ENCODE results near the gene PGA3. TPM values are rescaled to one million over a fixed set of nuclear protein-coding genes. Genes with fewer than 3 reads are reported as not detected.
"Not testable (repeated sequence)": the region's sequence is repeated elsewhere in the genome, so short reads cannot be mapped to it uniquely, and the experiment has no call there.

The PGA3 gene
- total and polyA plus RNA-seq, 2 of the 8 experiments (the other 6 are each of a cell fraction or from before 2014, with no cell fraction given) = not detected

GRCh38 chr11:61207636-61208310 is 4.5 kb downstream of the PGA3 start:
- H4K5ac ChIP-seq (ENCODE audit: insufficient read length, low read depth, low read length); H3K79me2 ChIP-seq (ENCODE audit: control insufficient read depth in 1 of 2, insufficient read depth in 2 of 2, low read length in 2 of 2); H2AFZ ChIP-seq (ENCODE audit: low read length); H3K4me1 ChIP-seq (replicated peaks in 1 of 4; ENCODE audit: control insufficient read depth in 3 of 4, insufficient read depth in 4 of 4, low read length in 3 of 4); H3K27ac ChIP-seq (ENCODE audit: low read depth, low read length); H4K20me1 ChIP-seq (replicated peaks in 1 of 2; ENCODE audit: control insufficient read depth in 1 of 2, insufficient read depth in 2 of 2, low read length in 2 of 2); H4K8ac ChIP-seq (ENCODE audit: extremely low read depth, insufficient read depth, low read length); H2BK15ac ChIP-seq (ENCODE audit: low read length); H3K79me1 ChIP-seq (ENCODE audit: low read depth, low read length); H3K23me2 ChIP-seq (ENCODE audit: low read depth, low read length); H2BK120ac ChIP-seq (replicated peaks; ENCODE audit: low read depth, low read length); H2BK20ac ChIP-seq (ENCODE audit: low read length); H3K4me3 ChIP-seq (ENCODE audit: extremely low read depth in 1 of 4, insufficient read depth in 2 of 4, low read depth in 3 of 4, low read length in 4 of 4); H3K36me3 ChIP-seq (ENCODE audit: control insufficient read depth in 2 of 4, insufficient read depth in 4 of 4, low read length in 3 of 4); H3K4ac ChIP-seq (replicated peaks; ENCODE audit: insufficient read length, low read depth, low read length); H3K18ac ChIP-seq (ENCODE audit: extremely low read depth, low read length); H3K9me3 ChIP-seq (ENCODE audit: insufficient read depth in 2 of 2, low read depth in 1 of 2, low read length in 1 of 2); H2BK12ac ChIP-seq (ENCODE audit: low read depth, low read length); CTCF ChIA-PET (ENCODE audit: partially characterized antibody); H3K9ac ChIP-seq (replicated peaks in 1 of 4; ENCODE audit: extremely low read depth in 1 of 4, low read depth in 3 of 4, low read length in 3 of 4); DNase-seq (ENCODE audit: low read depth in 1 of 2, low spot score in 2 of 2); H2AK5ac ChIP-seq (ENCODE audit: low read depth, low read length); H4K91ac ChIP-seq (replicated peaks; ENCODE audit: insufficient read length, low read length); H3K14ac ChIP-seq (ENCODE audit: insufficient read length); POLR2A ChIA-PET (ENCODE audit: partially characterized antibody); H3K56ac ChIP-seq (replicated peaks; ENCODE audit: insufficient read length, low read depth, low read length); H3K23ac ChIP-seq (ENCODE audit: insufficient read length); H2BK5ac ChIP-seq (ENCODE audit: low read depth, low read length); FAIRE-seq; H3K27me3 ChIP-seq (replicated peaks in 1 of 4; ENCODE audit: control insufficient read depth in 3 of 4, extremely low read depth in 1 of 4, insufficient read depth in 3 of 4, low read length in 3 of 4); H3K4me2 ChIP-seq (ENCODE audit: insufficient read depth in 1 of 2, low read depth in 2 of 2, low read length in 2 of 2): not testable (repeated sequence)
- WGBS, 2 experiments (ENCODE audit: extremely low coverage in 1 of 2, insufficient coverage in 1 of 2, insufficient read length in 1 of 2, insufficient replicate concordance in 2 of 2, low coverage in 1 of 2, low lambda C conversion rate in 2 of 2, missing lambda C conversion rate in 1 of 2) = no CpG with 5 or more reads among the region's 9 CpGs

GRCh38 chr11:61210629-61211028 is 7.3 kb downstream of the PGA3 start:
- H3K79me1 ChIP-seq (ENCODE audit: low read depth, low read length); H3K27me3 ChIP-seq (replicated peaks in 1 of 4; ENCODE audit: control insufficient read depth in 3 of 4, extremely low read depth in 1 of 4, insufficient read depth in 3 of 4, low read length in 3 of 4): not testable (repeated sequence)

More at GRCh38 chr11:61210629-61211028, 7.3 kb downstream of the PGA3 start:
- H4K8ac ChIP-seq (ENCODE audit: extremely low read depth, insufficient read depth, low read length); H3K27ac ChIP-seq (ENCODE audit: low read depth, low read length); H2BK20ac ChIP-seq (ENCODE audit: low read length); H2AK5ac ChIP-seq (ENCODE audit: low read depth, low read length); H3K18ac ChIP-seq (ENCODE audit: extremely low read depth, low read length); H3K4me3 ChIP-seq (ENCODE audit: extremely low read depth in 1 of 4, insufficient read depth in 2 of 4, low read depth in 3 of 4, low read length in 4 of 4); H3K4ac ChIP-seq (replicated peaks; ENCODE audit: insufficient read length, low read depth, low read length); H3K4me1 ChIP-seq (replicated peaks in 1 of 4; ENCODE audit: control insufficient read depth in 3 of 4, insufficient read depth in 4 of 4, low read length in 3 of 4); H2BK120ac ChIP-seq (replicated peaks; ENCODE audit: low read depth, low read length); H3K23ac ChIP-seq (ENCODE audit: insufficient read length); H2AFZ ChIP-seq (ENCODE audit: low read length); H4K5ac ChIP-seq (ENCODE audit: insufficient read length, low read depth, low read length); H3K79me2 ChIP-seq (ENCODE audit: control insufficient read depth in 1 of 2, insufficient read depth in 2 of 2, low read length in 2 of 2); H2BK12ac ChIP-seq (ENCODE audit: low read depth, low read length); H3K9me3 ChIP-seq (ENCODE audit: insufficient read depth in 2 of 2, low read depth in 1 of 2, low read length in 1 of 2); H4K91ac ChIP-seq (replicated peaks; ENCODE audit: insufficient read length, low read length); H3K56ac ChIP-seq (replicated peaks; ENCODE audit: insufficient read length, low read depth, low read length); H3K14ac ChIP-seq (ENCODE audit: insufficient read length); H3K23me2 ChIP-seq (ENCODE audit: low read depth, low read length); DNase-seq (ENCODE audit: low read depth in 1 of 2, low spot score in 2 of 2); H3K9ac ChIP-seq (replicated peaks in 1 of 4; ENCODE audit: extremely low read depth in 1 of 4, low read depth in 3 of 4, low read length in 3 of 4); H3K4me2 ChIP-seq (ENCODE audit: insufficient read depth in 1 of 2, low read depth in 2 of 2, low read length in 2 of 2); POLR2A ChIA-PET (ENCODE audit: partially characterized antibody); H3K36me3 ChIP-seq (ENCODE audit: control insufficient read depth in 2 of 4, insufficient read depth in 4 of 4, low read length in 3 of 4); CTCF ChIA-PET (ENCODE audit: partially characterized antibody); H4K20me1 ChIP-seq (replicated peaks in 1 of 2; ENCODE audit: control insufficient read depth in 1 of 2, insufficient read depth in 2 of 2, low read length in 2 of 2); H2BK5ac ChIP-seq (ENCODE audit: low read depth, low read length); FAIRE-seq; H2BK15ac ChIP-seq (ENCODE audit: low read length): not testable (repeated sequence)
- WGBS, 2 experiments (ENCODE audit: extremely low coverage in 1 of 2, insufficient coverage in 1 of 2, insufficient read length in 1 of 2, insufficient replicate concordance in 2 of 2, low coverage in 1 of 2, low lambda C conversion rate in 2 of 2, missing lambda C conversion rate in 1 of 2) = no CpG with 5 or more reads among the region's 6 CpGs

All from H1 (cell line).